Activated gamma-delta T cell treated with Interleukin-2 at 50 U/mL for 16 hours (primary cell): ENCODE results near the gene IGFBPL1.
"Not testable (repeated sequence)": the region's sequence is repeated elsewhere in the genome, so short reads cannot be mapped to it uniquely, and the experiment has no call there.

Experiments
- DNase-seq: peaks from one replicate; pipeline ENCODE4 v3.0.0-alpha.2; 2020

The IGFBPL1 gene, protein sequence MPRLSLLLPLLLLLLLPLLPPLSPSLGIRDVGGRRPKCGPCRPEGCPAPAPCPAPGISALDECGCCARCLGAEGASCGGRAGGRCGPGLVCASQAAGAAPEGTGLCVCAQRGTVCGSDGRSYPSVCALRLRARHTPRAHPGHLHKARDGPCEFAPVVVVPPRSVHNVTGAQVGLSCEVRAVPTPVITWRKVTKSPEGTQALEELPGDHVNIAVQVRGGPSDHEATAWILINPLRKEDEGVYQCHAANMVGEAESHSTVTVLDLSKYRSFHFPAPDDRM

DNA sequence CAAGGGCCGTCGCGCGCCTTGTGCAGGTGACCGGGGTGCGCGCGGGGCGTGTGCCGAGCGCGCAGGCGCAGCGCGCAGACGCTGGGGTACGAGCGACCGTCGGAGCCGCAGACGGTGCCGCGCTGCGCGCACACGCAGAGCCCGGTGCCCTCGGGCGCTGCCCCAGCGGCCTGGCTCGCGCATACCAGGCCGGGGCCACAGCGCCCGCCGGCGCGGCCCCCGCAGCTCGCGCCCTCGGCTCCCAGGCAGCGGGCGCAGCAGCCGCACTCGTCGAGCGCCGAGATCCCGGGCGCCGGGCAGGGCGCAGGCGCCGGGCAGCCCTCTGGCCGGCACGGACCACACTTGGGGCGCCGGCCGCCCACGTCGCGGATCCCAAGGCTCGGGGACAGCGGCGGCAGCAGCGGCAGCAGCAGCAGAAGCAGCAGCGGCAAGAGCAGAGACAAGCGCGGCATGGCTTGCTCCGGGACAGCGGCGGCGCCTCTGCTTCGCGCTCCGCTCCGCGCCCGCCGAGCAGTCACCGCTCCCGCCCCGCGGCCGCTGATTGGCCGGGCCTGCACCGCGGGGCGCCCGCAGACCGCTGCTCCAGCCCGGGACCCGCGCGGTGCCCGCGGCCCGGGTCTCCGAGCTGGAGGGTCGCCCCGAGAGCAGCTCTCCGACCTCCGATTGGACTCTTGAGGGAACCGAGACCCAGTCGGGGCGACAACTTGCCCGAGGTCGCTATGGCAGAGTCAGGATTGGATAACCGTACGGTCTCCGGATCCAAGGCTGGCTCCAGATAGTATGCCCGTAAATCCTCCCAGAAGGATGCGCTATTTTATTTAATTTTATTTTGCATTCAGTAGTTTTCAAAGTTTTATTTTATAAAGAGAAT is at the start of gene IGFBPL1:
Gene IGFBPL1, minus strand, starts transcription at position 482 of the 871 bp plus-strand sequence. Its CDS starts 30 bp downstream, at position 452.
- DNase-seq: no peak

DNA sequence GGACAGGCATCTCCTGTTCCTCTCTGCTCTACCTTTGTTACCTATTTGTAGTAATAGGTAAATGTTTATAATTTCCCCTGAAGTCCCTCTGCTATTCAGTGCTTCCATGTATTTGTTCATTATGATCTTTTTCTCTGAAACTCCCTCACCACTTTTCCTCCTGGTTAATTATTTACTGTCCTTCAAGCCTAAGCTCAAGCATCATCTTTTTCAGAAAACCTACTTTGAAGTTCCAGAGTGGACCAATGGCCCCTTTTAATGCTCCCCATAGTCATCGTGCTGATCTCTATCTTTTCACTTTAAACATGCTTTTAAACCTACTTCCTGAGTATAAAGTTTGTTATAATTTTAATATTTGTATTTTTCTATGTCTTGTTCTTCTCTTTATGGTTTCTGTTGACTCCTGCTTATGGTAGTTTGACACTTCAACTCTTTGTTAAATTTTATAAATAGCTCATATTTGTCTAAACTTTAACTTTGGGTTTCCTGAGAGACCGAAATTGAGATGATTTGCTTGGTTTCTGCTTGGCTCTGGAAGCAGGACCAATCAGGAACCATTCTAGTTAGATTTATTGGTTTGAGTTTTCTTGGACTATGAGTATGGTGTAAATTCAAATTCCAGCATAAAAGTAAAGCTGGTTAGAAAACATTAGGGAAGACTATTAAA is 48.5 kb upstream of the IGFBPL1 start:
- not testable (repeated sequence) for DNase-seq

DNA sequence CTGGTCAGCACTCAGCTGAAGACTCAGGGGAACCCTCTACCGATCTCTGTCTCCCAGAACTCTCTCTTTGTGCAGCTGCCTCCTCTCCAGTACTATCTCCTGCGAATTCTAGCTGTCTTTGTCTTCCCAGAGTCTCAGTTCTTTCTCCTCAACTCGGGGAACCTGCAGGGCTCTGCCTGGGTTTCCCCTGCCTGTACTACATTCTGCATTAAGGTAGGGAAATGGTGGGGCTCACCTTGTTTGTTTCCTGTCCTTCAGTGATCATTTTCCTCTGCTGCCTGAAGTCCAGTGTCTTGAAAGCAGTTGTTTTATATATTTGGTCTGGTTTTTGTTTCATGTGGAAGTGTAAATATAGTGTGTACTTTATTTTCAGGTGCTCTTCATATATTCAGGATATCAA is 43.1 kb upstream of the IGFBPL1 start:
- DNase-seq: no peak

DNA sequence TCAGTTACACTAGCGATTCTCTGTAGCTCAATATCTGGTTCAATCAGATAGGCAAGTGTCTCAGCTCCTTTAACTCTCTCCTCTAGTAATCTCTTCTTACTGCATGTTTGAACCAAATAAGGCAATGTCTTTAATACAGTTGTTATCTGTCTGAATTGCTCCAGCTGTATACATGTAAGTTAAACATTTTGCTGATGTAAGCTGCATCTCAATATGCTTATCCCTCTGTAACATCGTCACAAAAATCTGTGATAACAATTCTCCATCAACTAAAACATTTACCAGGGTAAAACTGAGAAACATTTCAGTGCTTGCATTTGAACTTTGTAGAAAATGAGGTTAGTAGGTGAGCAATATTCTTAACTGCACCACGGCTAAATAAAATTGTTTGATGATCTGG is 29.6 kb upstream of the IGFBPL1 start:
- no peak for DNase-seq

DNA sequence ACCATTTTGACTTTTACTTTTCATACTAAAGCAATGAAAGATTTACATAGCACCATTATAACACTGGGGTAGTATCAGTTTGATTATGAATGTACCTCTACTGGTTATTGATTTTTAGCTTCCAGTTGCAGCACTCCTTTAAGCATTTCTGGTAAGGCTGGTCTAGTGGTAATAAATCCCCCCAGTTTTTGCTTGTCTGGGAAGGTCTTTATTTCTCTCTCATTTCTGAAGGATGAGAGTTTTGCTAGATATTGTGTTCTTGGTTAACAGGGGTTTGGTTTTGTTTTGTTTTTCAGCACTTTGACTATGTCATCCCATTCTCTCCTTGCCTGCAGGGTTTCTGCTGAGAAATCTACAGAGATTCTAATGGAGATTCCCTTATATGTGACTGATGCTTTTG is 26.9 kb upstream of the IGFBPL1 start:
- no peak for DNase-seq

DNA sequence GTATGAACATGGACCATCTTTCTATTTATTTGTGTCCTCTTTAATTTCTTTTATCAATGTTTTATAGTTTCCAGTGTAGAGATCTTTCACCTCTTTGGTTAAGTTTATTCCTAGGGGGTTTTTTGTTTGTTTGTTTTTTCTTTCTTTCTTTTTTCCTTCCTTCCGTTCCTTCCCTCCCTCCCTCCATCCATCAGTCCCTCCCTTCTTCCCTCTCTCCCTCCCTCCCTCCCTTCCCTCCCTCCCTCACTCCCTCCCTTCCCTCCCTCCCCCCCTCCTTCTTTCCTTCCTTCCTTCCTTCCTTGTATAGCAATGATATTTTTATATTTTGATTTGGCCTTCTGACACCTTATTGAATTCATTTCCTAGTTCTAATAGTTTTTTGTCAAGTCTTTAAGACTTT is 23.4 kb upstream of the IGFBPL1 start:
- DNase-seq: no peak

DNA sequence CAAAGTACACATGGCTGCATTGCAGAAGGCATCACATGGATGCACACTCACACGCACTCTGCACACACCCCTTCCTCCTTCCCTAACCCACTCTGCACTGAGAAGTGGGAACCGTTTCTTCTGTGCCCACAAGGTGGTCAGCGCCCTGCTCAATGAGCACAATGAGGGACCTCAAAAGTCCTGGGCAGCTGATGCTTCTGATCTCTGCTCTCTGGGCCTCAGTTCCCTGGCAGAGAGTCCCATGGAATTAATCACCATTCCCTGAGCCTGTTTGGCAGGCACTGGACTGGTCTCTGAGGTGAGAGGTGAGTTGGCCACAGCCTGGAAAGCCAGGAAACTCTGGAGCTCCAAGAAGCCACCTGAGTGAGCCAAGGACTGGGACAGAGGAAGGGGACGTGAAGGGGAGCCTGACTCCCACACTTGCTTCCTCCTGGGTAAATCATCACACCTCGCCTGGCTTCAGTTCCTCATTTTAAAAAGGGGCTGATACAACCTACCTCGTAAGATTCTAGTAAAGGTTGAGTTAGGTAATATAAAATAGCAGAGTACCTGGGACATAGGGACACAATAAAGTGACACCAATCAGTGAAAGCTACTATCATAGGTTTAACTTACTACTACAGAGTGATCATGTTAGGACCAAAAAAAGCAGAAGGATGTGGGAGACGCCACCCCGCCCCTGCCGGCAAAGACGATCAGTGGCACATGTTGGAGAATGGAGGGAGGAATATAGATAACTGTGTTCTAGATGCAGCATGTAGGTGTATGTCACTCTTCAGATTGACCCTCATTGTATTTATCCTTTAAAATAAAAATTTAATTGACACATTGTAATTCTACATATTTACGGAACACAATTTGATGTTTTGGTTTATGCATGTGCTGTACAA is 21.1 kb upstream of the IGFBPL1 start:
- no peak for DNase-seq

DNA sequence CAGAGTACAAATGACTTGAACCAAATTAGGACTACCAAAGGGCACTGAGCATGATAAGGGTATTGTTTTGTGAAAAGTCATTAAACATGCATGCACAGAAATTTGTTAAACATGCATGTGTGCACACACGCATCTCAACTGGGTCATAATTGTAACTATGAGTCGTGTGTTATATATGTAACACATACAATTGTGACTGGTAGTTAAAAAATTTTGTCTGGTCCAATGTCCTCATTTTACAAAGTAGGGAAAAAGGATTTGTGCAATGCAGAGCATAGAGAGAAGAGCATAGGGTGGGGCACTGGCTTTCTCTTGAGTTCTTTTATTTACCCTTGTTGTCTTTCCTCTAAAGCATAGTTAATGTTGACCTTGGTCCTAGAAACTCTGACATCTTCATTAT is 19.3 kb upstream of the IGFBPL1 start:
- DNase-seq: no peak

DNA sequence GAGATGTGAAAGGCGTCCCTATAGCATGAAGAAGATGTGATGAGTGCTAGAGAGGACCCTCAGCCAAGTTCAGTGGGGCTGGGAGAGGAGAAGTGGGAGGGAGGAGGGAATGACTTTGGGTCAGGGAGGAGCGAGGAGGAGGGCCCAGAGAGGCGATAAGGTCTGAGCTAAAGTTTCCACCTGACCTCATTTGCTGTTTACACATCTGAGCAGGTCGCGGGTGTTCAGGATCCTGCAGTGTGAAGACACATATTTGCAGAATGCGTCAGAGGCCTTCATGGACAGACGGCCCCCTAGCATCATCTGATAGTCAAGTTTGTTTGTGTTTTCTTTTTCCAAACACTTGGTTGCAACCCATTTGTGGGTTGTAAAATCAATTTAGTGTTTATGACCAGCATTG is 18.9 kb upstream of the IGFBPL1 start:
- DNase-seq: no peak

DNA sequence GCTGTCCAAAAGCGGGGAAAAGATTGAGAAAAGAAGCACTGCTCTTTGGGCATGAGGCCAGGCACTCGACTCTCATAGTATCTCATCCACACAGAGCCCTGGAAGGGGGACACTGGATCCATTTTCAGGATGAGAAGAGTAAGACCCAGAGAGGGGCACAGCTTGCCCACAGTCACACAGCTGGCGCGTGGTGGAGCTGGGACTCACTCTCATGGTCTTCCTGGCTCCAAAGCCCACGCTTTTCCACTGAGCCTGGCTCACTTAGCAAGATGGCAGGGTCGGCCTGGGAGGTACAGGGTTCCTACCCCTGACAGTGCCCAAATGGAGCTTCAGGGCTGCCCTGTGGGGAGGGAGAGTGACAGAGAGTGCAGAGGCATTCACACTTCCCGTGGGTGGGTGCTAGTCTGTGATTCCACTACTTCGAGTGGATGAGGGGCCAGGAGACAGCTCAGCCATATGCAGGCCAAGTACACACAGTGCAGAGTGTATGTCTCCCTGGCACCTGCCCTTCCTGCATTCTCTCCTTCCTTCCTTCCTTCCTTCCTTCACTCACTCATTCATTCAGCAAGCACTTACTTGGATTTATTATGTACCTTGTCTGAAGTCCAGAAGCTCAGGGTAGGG is 18.3 kb upstream of the IGFBPL1 start:
- DNase-seq: no peak

DNA sequence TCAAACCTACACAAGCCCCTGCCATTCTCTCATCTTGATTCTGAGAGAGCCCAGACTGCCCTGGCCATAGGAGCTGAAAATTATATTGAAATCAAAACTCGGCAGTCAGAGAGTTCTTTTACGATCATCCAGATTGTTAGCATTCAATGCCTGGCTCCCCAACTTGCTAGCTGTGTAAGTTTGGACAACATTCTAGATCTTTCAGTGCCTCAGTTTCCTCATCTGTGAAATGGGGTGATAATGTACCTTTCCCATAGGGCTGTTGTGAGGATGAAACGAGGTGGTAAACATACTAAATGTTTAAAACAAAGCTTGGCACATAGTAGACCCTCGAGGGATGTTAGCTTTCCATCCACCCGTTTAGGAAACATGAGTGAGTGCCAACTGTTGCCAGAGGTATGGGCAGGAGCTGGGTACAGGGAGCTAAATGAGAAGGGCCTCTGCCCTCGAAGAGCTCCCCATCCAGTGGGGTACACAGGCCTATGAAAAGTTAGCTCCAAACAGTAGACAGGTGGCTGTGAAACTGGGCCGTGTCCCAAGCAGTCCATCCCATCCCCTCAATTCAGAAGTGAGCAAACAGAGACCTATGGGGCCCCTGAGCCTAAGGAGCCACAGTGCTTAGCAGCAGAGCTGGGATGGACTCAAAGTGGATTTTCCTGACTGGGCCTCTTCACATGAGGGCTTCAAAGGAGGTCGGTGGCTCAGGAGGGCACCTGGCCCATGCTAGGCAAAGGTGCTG is 17.3 kb upstream of the IGFBPL1 start:
- DNase-seq: no peak

DNA sequence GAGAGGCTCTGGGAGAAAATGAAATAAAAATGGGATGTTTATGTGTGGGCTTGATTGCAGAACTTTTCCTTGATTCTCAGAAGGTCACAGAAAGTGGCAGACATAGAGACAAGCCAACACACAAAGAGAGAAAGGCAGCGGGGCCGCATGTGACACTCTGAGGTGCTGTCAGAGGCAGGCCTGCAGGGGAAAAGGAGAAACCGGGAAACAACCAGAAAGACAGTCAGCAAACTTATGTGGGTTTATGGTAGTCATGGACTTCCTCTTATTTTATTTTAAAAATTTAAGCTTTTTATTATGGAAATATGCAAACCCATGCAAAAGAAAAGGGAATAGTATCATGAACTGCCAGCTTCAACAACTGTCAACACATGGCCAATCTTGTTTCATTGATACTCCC is 16.3 kb upstream of the IGFBPL1 start:
- DNase-seq: no peak

DNA sequence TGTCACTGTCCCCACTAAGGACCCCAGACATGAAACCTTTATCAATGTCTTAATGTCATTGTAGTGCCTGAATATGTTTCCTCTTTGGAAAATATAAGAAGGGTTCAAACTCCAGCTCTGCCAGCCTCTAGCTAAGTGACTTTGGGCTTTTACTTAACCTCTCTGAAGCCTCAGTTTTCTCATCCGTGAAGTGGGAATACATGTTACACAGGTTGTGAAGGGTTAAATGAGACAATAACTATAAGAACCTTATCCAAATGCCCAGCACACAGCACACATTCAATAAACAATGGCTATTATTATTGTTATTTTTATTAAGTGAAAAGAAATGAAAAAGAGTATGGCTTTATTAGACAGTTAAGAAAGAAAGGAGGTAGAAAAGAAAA is 15.7 kb upstream of the IGFBPL1 start:
- no peak for DNase-seq

DNA sequence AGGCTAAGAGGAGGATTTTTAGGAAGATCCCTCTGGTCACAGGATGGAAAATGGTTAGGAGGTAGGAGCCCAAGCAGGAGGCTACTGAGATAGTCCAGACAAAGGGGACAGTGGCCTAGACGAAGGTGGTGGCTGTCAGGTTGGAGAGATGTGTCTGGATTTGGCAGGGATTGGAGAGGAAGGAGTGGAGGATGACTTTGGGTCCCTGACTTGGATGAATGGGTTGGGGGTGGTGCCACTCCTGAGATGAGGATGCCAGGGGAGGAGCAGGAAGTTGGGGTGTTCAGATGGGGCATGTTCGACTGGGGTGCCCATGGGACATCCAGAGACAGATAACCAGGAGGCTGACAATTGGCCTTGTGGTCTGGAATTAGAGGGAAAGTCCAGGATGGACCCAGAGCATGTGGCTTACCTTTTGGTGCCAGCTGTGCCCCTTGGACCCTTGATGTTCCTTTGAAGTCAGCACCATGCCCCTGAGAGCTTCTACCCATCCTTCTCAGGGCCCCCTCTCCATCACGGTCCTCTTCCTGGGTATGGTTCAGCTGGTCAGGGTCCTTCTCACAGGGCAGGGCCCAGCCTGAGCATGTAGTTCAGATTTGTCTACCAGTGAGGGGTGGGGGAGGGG is 15.1 kb upstream of the IGFBPL1 start:
- DNase-seq: no peak

DNA sequence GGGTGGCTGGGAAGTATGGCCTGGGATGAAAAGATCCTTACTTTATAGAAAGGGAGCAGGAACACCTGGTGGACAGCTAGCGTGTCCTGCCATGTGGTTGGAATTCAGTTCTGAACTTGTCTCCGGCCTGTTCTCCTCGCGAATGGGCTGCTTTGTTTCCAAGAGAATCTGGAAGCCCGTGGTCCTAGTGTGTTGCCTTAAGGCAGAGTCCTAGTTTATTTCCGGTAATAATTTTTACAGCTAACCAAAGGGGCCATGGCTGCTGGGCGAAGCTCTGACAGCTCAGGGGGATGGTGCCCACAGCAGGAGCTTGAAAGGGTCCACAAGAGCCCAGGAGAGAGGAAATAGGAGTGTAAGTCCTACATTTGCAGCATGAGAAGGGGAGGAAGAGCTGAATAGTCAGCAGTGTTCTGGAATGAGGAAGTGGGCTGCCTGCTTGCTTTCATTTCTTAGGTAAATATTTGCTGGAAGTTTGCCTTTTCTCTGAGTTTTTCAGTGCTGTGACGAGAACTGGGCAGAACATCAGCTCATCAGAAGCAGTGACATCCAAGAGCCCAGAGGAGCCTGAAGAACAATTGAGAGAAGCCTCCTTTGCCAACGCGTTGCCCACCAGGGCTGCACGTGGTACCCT is 13.1 kb upstream of the IGFBPL1 start:
- no peak for DNase-seq

DNA sequence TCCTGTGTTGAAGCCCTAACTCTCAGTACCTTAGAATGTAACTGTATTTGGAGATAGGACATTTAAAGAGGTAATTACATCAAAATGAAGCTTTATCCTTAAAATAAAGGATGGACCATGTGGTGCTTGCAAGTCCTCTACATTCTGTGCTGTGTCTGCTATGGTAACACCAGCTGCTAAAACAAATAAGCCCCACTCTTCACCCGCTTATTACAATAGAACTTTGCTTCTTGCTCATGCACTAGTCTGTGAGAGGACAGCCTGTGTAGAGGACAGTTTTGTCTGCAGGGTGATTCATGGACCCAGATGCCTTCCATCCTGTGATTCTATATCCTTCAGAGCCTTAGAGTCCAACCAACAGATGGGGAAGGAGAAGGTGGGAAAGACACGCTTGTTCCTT is 12.5 kb upstream of the IGFBPL1 start:
- no peak for DNase-seq

DNA sequence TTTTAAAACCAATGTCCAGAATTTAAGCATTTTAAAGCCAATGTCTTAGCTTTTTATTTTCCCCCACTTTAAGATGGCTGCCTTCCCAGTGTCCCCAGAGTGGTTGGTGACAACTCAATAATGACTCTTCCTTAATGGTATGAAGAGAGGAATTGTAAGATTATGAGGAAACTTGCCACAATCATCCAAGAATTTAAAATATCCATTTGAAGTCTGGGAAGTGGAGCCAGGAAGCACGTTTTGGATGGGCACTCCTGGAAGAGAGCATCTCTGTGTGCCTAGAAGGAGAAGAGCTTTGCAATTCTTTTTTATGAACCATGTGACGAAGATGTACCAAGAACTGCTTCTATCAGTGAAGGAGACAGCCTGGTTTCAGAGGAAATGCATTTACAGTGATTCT is 11.3 kb upstream of the IGFBPL1 start:
- no peak for DNase-seq

DNA sequence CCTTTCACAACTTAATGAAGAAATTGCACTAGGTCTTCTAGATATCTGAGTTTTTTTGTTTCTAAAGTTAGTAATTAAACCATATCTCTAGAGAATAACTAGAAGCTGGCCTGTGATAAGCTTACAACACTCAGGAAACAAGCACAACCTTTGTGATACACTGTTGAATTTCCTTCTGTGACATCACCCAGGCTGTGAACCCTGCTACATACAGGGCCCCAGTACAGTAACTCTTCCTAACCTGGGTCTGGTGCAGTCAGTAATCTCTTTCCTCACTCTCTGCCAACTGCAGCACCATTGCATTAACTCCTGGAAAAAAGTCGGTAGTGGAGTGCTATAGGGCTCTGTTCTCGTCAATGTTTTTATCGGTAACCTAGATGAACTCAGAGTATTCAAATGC is 10.6 kb upstream of the IGFBPL1 start:
- no peak for DNase-seq

DNA sequence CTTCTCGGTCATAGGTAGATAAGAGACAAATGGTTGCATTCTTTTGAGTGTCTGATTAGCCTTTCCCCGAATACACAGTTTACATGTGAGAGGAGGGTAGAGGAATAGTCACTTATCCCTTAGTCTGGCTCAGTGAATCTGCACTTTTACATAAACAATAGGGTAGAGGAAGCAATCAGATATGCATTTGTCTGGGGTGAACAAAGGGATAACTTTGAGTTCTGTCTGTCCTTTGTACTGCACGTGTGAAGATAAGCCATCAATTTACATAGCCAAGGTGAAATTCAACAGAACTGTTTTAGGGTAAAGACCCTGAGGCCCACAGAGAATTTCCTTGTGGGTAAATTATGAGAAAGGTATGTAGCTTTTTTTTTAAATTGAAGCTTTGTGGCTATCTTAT is 10.1 kb upstream of the IGFBPL1 start:
- DNase-seq: no peak

DNA sequence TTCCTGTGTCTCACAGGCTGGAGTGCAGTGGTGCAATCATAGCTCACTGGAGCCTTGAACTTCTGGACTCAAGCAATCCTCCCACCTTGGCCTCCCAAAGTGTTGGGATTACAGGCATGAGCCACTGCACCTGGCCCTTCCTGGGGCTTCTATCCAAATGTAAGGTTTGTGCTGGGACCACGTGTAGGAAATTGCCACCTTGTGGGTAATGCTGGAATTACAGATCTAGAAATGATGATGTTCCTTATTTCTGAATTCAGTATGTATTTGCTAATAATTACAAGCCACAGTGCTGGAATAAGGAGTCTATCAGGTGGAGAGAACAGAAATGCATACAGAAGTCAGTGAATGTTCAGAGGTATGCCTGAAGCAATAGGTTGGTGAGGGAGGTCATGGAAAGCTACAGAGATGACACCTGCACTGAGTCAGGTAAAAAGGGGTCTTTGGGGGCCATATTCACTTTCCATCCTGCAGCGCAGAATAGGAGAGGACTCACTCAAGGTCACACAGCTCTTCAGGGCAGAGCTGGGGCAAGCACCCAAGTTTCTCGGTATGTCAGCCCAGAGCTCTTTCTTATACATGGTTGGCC is 8.8 kb upstream of the IGFBPL1 start:
- no peak for DNase-seq
